Chondrocyte (in vitro differentiated cells): ENCODE data around the gene SMIM7. TPM values are rescaled to one million over a fixed set of nuclear protein-coding genes. Genes with fewer than 3 reads are reported as not detected.
A peak's percentile ranks its signal among the peaks of the same experiment; 100 is the strongest.

ENCODE experiments used
- DNase-seq: peaks from one replicate; pipeline ENCODE4 v3.0.0; 2021; ENCODE audit warnings: mixed read lengths, low spot score
- H3K27ac Mint-ChIP-seq: one replicate; pipeline ENCODE4 v1.8.0; 2021; ENCODE audit warnings: mild to moderate bottlenecking, moderate library complexity, mixed read lengths; ENCODE audit not compliant: unreplicated experiment
- H3K27me3 Mint-ChIP-seq: 2 replicates; pipeline ENCODE4 v1.8.0; 2021; ENCODE audit warnings: low read depth, mixed read lengths
- H3K36me3 Mint-ChIP-seq: 2 replicates; pipeline ENCODE4 v1.8.0; 2021; ENCODE audit warnings: low read depth, mixed read lengths
- H3K4me1 Mint-ChIP-seq: 2 replicates; pipeline ENCODE4 v1.8.0; 2021; ENCODE audit warnings: low read depth, mild to moderate bottlenecking, mixed read lengths
- H3K4me3 Mint-ChIP-seq: one replicate; pipeline ENCODE4 v1.8.0; 2021; ENCODE audit warnings: mild to moderate bottlenecking, moderate library complexity, mixed read lengths; ENCODE audit not compliant: unreplicated experiment
- H3K9me3 Mint-ChIP-seq: 2 replicates; pipeline ENCODE4 v1.8.0; 2021; ENCODE audit warnings: low read depth, mixed read lengths
- total RNA-seq: library from RNA; stranded (reverse); gene quantifications from 3 replicates; pipeline ENCODE4 v1.2.1, GENCODE V29; 2021
- TF ChIP-seq, protein P1 (sequence below): fragments of 200-600 bp; sonication (generic); IDR thresholded peaks from 2 replicates; pipeline ENCODE4 v1.5.0; 2021; ENCODE audit warnings: antibody characterized with exemption, mild to moderate bottlenecking, moderate library complexity

The SMIM7 gene
- total RNA-seq, 1 donor from 2014 or later: 47.7 TPM

GRCh38 chr19:16611121-16611520 lies 48.8 kb downstream of the SMIM7 start:
- no peak for DNase-seq
- no peaks in the 10 kb centered on the region for H3K36me3 Mint-ChIP-seq
- H3K27ac Mint-ChIP-seq: no peak overlapping the region
- no peaks in the 10 kb centered on the region for H3K9me3 Mint-ChIP-seq
- no peak overlapping the region for H3K4me3 Mint-ChIP-seq
- peaks cover 40% of the 10 kb centered on the region for H3K4me1 Mint-ChIP-seq
- H3K27me3 Mint-ChIP-seq: no peaks in the 10 kb centered on the region
- TF ChIP-seq, protein P1, sequence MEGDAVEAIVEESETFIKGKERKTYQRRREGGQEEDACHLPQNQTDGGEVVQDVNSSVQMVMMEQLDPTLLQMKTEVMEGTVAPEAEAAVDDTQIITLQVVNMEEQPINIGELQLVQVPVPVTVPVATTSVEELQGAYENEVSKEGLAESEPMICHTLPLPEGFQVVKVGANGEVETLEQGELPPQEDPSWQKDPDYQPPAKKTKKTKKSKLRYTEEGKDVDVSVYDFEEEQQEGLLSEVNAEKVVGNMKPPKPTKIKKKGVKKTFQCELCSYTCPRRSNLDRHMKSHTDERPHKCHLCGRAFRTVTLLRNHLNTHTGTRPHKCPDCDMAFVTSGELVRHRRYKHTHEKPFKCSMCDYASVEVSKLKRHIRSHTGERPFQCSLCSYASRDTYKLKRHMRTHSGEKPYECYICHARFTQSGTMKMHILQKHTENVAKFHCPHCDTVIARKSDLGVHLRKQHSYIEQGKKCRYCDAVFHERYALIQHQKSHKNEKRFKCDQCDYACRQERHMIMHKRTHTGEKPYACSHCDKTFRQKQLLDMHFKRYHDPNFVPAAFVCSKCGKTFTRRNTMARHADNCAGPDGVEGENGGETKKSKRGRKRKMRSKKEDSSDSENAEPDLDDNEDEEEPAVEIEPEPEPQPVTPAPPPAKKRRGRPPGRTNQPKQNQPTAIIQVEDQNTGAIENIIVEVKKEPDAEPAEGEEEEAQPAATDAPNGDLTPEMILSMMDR: no peak

- H3K4me1 Mint-ChIP-seq: peaks cover 45% of the 10 kb centered on the region
- H3K36me3 Mint-ChIP-seq: no peaks in the 10 kb centered on the region
- no peak overlapping the region for H3K4me3 Mint-ChIP-seq
- H3K9me3 Mint-ChIP-seq: no peaks in the 10 kb centered on the region
- no peaks in the 10 kb centered on the region for H3K27me3 Mint-ChIP-seq
- no peak for DNase-seq
- no peak overlapping the region for H3K27ac Mint-ChIP-seq
- TF ChIP-seq, protein P1: no peak
These were observed 50.3 kb downstream of the SMIM7 start for GRCh38 chr19:16609511-16610200.

DNA sequence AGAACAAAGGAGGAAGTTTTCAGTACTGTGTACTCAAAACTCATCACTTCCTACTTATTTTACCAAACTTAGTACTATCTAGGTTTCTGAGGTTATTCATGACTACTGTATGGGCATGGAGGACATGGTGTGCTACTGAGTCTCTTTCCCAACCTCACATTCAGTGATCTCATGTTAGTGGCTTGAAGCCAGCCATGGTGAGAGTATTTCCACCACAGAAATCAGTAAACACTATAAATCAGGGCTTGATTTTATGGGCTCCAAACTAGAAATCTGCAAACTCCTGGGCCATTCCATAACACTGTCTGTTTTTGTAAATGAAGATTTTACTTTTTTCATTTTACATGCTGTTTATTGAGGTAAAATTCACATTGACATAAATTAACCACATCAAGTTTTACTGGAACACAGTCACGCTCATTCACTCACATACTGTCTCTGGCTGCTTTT lies 51.6 kb downstream of the SMIM7 start:
- no peaks in the 10 kb centered on the region for H3K9me3 Mint-ChIP-seq
- DNase-seq: no peak
- peak overlapping the region; percentile 0 for H3K27ac Mint-ChIP-seq
- no peak overlapping the region for H3K4me3 Mint-ChIP-seq
- no peaks in the 10 kb centered on the region for H3K27me3 Mint-ChIP-seq
- H3K36me3 Mint-ChIP-seq: no peaks in the 10 kb centered on the region
- TF ChIP-seq, protein P1: no peak
- H3K4me1 Mint-ChIP-seq: peaks cover 48% of the 10 kb centered on the region

DNA sequence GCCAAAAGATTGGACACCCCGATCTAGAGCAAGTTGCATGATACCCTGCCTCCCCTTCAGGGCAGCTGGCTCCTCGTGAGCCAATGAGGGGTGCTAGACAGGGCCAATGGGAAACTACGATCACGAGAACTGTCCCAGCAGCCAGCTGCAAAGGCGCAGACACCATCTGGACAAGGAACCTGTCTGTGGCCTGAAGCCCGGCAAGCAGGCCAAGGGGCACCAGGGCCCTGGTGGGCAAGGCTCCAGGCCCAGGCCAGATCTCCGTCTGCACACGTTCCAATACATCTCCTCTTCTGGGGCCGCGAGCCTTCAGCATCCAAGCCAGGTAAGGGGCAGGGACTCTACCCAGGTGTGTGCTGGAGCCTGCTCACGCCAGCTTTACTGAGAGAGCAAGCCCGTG lies 52.1 kb downstream of the SMIM7 start:
- H3K9me3 Mint-ChIP-seq: no peaks in the 10 kb centered on the region
- H3K4me1 Mint-ChIP-seq: peaks cover 44% of the 10 kb centered on the region
- no peak overlapping the region for H3K4me3 Mint-ChIP-seq
- no peaks in the 10 kb centered on the region for H3K36me3 Mint-ChIP-seq
- H3K27ac Mint-ChIP-seq: no peak overlapping the region
- no peaks in the 10 kb centered on the region for H3K27me3 Mint-ChIP-seq
- no peak for DNase-seq
- TF ChIP-seq, protein P1: no peak

- no peak overlapping the region for H3K4me3 Mint-ChIP-seq
- H3K9me3 Mint-ChIP-seq: no peaks in the 10 kb centered on the region
- TF ChIP-seq, protein P1: no peak
- no peak for DNase-seq
- no peaks in the 10 kb centered on the region for H3K27me3 Mint-ChIP-seq
- H3K36me3 Mint-ChIP-seq: no peaks in the 10 kb centered on the region
- H3K27ac Mint-ChIP-seq: peak overlapping the region; percentile 3
- H3K4me1 Mint-ChIP-seq: peaks cover 37% of the 10 kb centered on the region
These were observed 54.4 kb downstream of the SMIM7 start for GRCh38 chr19:16605553-16605994.
